GM18868 (cell line): Measurements from ENCODE around the gene ZNF865.

Experiments used
- ATAC-seq: cut with Tn5 transposase; IDR thresholded peaks from one replicate; pipeline ENCODE4 v1.9.1; 2021; ENCODE audit warnings: mild to moderate bottlenecking, moderate library complexity; ENCODE audit not compliant: unreplicated experiment

The ZNF865 gene

DNA sequence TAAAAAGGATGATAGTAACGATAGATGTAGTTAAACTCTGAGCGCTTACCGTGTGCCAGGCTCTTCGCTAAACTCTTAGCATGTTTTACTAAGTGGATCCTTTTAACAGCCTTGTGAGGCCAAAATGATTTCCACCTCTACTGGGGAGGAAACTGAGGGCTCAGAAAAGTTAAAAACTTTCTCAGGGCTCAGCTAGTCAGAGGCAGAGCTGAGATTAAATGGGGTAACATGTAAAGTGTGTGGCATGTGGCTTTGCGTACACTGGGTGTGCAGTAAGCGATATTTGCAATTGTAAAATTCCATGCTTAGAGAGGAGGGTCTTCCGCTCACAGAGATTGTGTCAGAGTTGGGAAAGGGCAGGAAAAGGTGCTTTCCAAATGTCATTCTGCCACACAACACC, 51.1 kb downstream of the ZNF865 start:
- no peak for ATAC-seq

DNA sequence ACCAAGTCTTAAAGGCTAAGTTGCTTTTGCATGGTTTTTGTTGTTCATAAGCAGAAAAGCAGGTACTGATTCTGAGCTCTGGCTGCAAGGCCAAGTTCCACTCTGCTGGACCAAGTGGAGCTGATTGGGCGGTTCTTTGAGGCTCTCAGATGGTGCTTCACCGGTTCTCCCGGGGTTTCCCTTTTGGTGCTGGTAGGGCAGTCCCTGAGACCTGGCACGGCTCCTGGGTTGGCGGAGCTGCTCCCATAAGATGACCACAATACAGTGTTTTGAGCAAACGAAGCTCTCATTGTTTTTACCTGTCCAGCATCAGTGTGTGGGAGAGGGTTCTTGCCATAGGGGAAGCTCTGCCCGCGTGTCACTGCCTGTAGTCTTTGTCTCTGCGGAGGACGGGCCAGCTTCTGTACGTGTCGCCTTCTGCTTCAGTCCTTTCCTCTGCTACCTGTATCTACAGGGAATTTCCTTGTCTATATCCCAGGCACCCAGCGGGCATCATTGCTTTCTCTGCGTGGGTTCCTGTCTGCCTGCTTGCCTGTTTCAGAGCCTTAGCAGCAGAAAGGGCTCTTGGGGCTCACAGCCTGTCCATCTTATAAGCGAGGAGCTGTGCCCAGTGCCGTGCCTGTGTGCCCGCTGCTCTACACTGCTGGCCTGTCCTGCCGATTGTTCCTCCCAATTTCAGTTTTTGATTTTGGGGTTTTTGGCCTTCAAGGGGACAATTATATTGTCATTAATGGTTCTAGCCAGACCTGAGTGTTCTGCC, 51.7 kb downstream of the ZNF865 start:
- no peak for ATAC-seq

DNA sequence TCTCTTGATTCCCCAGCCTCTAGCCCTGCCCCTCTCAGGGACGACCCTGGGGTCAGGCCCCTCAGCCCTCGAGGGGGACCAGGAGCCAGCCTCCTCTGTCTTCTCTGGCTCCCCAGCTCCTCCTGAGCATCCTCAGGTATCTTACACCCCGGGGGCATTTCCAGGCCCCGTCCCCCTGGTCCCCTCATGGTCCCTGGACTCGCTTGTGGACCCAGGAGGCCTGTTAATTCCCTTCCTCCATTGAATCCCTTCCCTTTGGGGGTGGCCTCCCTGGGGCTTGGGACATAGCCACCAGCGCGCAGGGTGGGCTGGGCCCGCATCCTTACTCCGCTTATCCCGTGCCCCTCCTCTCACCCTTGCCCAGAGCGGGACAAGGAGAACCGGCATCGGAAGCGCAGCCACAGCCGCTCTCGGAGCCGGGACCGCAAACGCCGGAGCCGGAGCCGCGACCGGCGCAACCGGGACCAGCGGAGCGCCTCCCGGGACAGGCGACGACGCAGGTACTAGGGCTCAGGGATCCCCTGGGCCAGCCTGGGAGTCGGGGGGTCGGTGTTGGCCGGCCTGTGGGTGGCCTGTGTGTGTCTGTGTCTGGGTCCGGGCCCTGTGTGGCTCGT, 53.5 kb downstream of the ZNF865 start:
- no peak for ATAC-seq

DNA sequence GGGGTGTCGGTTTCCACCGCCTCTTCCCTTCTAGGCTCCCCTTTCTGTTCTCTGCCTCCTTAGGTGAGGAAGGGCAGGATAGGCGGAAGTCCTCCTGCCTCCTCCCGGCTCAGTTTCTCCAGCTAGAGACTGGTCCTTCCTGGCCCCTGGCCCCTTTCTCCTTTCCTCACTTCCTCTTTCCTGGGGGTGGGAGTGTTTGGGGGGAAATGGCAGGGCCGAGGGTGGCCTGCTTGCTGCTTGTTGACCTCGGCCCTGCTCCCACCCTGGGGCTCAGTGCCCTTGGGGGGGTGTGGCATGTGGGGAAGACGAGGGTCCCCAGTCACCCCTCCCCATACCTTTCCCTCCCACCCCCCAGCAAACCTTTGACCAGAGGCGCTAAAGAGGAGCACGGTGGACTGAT, 54.4 kb downstream of the ZNF865 start:
- no peak for ATAC-seq

DNA sequence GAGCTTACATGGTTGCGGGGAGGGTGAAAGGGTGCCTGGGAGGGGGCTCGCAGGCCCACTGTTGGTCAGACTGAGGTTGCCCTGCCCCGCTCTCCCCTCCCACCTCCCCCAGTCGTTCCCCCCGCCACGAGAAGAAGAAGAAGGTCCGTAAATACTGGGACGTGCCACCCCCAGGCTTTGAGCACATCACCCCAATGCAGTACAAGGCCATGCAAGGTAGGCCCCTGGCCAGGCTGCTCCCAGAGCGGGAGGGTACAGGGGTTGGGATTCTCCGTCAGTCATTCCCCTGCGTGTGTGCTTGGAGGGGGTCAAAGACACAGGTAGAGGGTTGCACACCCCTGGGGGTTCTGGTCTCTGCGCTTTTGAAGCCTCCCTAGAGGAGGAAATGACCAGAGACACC, 55.0 kb downstream of the ZNF865 start:
- no peak for ATAC-seq

DNA sequence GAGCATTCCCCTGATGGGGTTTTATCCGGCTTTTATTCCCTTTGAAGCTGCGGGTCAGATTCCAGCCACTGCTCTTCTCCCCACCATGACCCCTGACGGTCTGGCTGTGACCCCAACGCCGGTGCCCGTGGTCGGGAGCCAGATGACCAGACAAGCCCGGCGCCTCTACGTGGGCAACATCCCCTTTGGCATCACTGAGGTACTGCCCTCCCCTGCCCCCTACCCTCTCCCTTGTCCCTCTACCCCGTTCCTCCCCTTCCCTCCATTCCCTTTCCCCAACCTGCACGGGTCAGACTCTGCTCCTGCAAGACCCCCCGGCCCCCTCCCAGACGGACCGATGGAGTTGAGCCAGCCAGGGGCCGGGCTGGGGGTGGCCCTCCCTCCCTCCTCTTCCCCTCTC, 55.5 kb downstream of the ZNF865 start:
- ATAC-seq, result no peak

DNA sequence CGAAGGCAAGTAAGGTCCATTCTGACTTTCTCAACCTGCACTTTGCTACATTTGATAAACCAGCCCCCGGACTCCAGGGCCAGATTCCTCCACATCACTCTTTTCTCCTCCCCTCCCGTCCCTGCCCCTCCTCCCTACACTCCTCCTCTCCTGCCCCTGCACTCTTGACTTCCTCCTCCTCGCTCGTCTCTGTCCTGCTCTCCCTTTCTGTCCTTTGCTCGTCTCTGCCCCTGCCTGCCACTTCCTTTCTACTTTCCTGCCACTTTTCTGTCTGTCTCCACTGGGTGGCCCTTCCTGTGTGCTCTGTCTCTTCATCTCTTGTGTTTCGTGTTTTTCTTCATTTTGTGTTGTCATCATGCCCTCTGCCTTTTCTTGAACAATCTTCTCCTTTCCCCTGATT, 56.4 kb downstream of the ZNF865 start:
- ATAC-seq, result no peak

DNA sequence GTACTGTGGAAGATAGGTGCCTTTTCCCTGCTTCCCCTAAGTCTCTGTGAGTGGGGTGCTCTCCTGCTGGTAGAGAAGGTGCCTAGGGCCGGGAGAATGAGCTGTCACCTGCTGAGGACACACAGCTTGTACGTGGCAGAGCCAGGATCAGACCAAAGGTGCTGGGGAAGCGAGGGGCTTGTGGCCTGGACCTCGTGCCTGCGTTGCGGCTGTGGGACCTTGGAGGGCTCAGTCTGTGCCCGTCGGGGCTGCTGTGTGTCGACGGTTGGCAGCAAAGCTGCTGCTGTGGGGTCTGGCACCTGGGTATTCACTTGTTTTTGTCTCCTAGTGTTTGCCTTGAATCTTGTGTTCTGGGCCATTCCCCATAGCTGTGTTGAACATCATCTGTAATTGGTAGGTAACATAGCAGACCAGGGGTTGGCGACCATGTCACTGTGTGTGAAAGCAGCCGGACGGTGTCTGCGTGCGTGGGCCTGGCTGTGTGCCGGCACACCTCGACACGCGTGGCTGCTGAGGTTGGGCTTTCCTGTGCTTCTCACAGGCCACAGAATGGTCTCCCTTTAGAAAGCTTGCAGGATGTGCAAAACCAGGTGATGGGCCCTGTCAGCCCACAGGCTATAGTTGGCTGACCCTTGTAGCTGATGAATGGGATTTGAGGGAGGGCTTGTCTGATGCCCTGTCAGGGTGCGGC, 58.5 kb downstream of the ZNF865 start:
- ATAC-seq, result no peak

DNA sequence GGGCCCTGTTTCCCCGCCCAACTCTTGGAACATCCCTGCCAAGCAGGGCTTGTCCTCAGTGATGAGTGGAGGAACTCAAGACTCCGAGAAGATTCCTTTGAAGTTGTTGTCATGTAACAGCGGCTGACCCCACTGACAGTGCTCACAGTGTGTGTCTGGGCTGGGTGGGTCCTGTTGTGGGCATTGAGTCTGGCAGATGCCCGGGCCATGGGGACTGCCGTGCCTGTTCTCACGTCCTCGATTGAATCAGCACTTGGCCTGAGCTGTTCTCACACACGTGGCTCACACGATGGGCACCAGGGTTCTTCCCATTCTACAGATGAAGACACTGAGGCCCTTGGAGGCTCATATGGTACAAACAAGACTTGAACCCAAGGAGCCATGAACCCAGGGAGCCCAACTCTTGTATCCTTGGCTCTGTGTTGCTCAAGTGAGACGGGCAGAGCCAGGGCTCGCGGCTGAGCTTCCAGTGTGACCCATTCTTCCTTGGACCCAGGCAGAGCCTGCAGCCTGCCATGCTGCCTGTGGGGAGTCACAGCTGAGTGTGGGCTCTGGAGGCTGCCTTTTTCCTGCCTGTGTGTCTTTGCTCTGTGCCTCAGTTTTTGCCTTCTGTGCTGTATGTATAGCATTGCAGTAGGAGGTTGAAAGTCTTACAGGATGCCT, 61.0 kb downstream of the ZNF865 start:
- ATAC-seq, result no peak
